HEK293T (cell line): Measurements from ENCODE around the gene RAB25.

Source experiments
- CTCF ChIA-PET: fragments of 350-600 bp; formaldehyde crosslinking; extraction: SDS; loops from one replicate; lab custom pipeline; 2021; ENCODE audit warnings: antibody characterized with exemption, inconsistent platforms; lab: Yijun Ruan, JAX
- POLR2A ChIA-PET: fragments of 350-600 bp; formaldehyde crosslinking; extraction: SDS; loops from one replicate; lab custom pipeline; 2020; ENCODE audit warnings: antibody characterized with exemption, inconsistent platforms; lab: Yijun Ruan, JAX
- DNase-seq: peaks from one replicate; pipeline ENCODE4 v3.0.0; 2012; ENCODE audit warnings: mixed read lengths; ENCODE audit errors: extremely low spot score
- ARNT ChIP-seq: fragments of 450-650 bp; IDR thresholded peaks from 2 replicates; pipeline ENCODE4 v1.6.1; 2017; ENCODE audit warnings: mild to moderate bottlenecking
- BHLHE40 ChIP-seq: fragments of 450-650 bp; IDR thresholded peaks from 2 replicates; pipeline ENCODE4 v1.6.1; 2016; ENCODE audit warnings: mild to moderate bottlenecking, moderate library complexity, borderline replicate concordance
- CTBP1 ChIP-seq: fragments of 450-650 bp; IDR thresholded peaks from 2 replicates; pipeline ENCODE4 v1.6.1; 2016; ENCODE audit warnings: borderline replicate concordance
- ELF4 ChIP-seq: fragments of 450-650 bp; IDR thresholded peaks from 2 replicates; pipeline ENCODE4 v1.6.1; 2017; ENCODE audit warnings: antibody characterized with exemption
- FOXA1 ChIP-seq: fragments of 450-650 bp; IDR thresholded peaks from 2 replicates; pipeline ENCODE4 v1.6.1; 2016; ENCODE audit warnings: mild to moderate bottlenecking
- FOXK2 ChIP-seq: fragments of 450-650 bp; IDR thresholded peaks from 2 replicates; pipeline ENCODE4 v1.6.1; 2016; ENCODE audit warnings: mild to moderate bottlenecking
- FOXM1 ChIP-seq: fragments of 450-650 bp; IDR thresholded peaks from 2 replicates; pipeline ENCODE4 v1.6.1; 2017; ENCODE audit warnings: mild to moderate bottlenecking, borderline replicate concordance
- HDGF ChIP-seq: fragments of 450-650 bp; IDR thresholded peaks from 2 replicates; pipeline ENCODE4 v1.6.1; 2017; ENCODE audit warnings: antibody characterized with exemption, borderline replicate concordance
- L3MBTL2 ChIP-seq: fragments of 450-650 bp; conservative IDR thresholded peaks from 2 replicates; pipeline ENCODE4 v1.6.1; 2016; ENCODE audit warnings: mild to moderate bottlenecking
- LEF1 ChIP-seq: fragments of 450-650 bp; IDR thresholded peaks from 2 replicates; pipeline ENCODE4 v1.6.1; 2017; ENCODE audit warnings: mild to moderate bottlenecking, borderline replicate concordance
- NFRKB ChIP-seq: fragments of 450-650 bp; IDR thresholded peaks from 2 replicates; pipeline ENCODE4 v1.6.1; 2016; ENCODE audit warnings: mild to moderate bottlenecking, moderate library complexity
- PKNOX1 ChIP-seq: fragments of 450-650 bp; IDR thresholded peaks from 2 replicates; pipeline ENCODE4 v1.6.1; 2016
- SP1 ChIP-seq: fragments of 450-650 bp; IDR thresholded peaks from 2 replicates; pipeline ENCODE4 v1.6.1; 2017
- SUZ12 ChIP-seq: fragments of 450-650 bp; IDR thresholded peaks from 2 replicates; pipeline ENCODE4 v1.6.1; 2016; ENCODE audit warnings: mild to moderate bottlenecking
- TARDBP ChIP-seq: fragments of 450-650 bp; IDR thresholded peaks from 2 replicates; pipeline ENCODE4 v1.6.1; 2016
- ZNF384 ChIP-seq: fragments of 450-650 bp; IDR thresholded peaks from 2 replicates; pipeline ENCODE4 v1.6.1; 2016

The RAB25 gene

GRCh38 chr1:156097499-156098178, 36.7 kb downstream of the RAB25 start:
- ChIA-PET CTCF (interaction anchor here (0.6 to 13.4 kb wide), 10 partner anchors 9 to 264 kb away, joined by 3 to 255 read pairs (median 8); no protein-coding TSS in a partner anchor), POLR2A (interaction anchor here (1.3 to 11.3 kb wide), 4 partner anchors 17 to 96 kb away, joined by 4 to 60 read pairs (median 18); partner anchors contain the start of genes LMNA and SLC25A44)
- no peak for DNase-seq
- TF ChIP-seq BHLHE40 (no peak), SUZ12 (no peak), FOXK2 (no peak), ZNF384 (no peak), LEF1 (no peak), FOXM1 (no peak), SP1 (no peak), PKNOX1 (no peak), CTBP1 (no peak)

- DNase-seq = no peak
- TF ChIP-seq FOXK2 (no peak), SUZ12 (no peak), SP1 (no peak), NFRKB (no peak), HDGF (no peak), CTBP1 (no peak), FOXA1 (no peak), BHLHE40 (no peak), PKNOX1 (no peak), ELF4 (no peak), L3MBTL2 (no peak)
- CTCF ChIA-PET = interaction anchor here (0.8 to 13.4 kb wide), 6 partner anchors 10 to 126 kb away, joined by 3 to 255 read pairs (median 4); no protein-coding TSS in a partner anchor
- POLR2A ChIA-PET = interaction anchor here (1.3 to 11.3 kb wide), 4 partner anchors 16 to 114 kb away, joined by 4 to 60 read pairs (median 19); partner anchors contain the start of genes LMNA and PMF1
Observed at GRCh38 chr1:156098784-156099183, 37.8 kb downstream of the RAB25 start.

DNA sequence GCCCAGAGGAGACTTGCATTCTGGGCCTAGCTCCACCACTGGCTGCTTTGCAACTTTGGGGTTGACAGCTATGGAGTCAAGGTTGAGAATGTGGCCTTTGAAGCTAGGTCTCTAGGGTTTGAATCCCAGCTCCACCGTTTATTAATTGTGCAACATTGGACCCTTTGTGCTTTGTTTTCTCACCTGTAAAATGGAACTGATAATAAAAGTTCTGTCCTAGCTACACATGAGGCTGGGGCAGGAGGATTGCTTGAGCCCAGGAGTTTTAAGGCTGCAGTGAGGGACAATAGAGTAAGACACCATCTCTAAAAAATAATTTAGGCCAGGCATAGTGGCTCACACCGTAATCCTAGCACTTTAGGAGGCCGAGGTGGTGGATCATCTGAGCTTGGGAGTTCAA, 38.3 kb downstream of the RAB25 start:
- TF ChIP-seq FOXA1 (no peak), ZNF384 (no peak), NFRKB (no peak), L3MBTL2 (no peak), CTBP1 (no peak)
- CTCF ChIA-PET = interaction anchor here (1.1 to 13.4 kb wide), 6 partner anchors 17 to 126 kb away, joined by 3 to 255 read pairs (median 4); no protein-coding TSS in a partner anchor
- DNase-seq = no peak
- POLR2A ChIA-PET = interaction anchor here (1.8 to 11.3 kb wide), 3 partner anchors 15 to 114 kb away, joined by 6 to 60 read pairs (median 32); partner anchors contain the start of genes LMNA and PMF1

GRCh38 chr1:156100205-156100995, 39.4 kb downstream of the RAB25 start:
- DNase-seq = no peak
- TF ChIP-seq HDGF (no peak), ELF4 (no peak)
- POLR2A ChIA-PET = interaction anchor here (1.8 to 11.3 kb wide), 3 partner anchors 14 to 112 kb away, joined by 6 to 60 read pairs (median 32); partner anchors contain the start of genes LMNA and PMF1
- CTCF ChIA-PET = interaction anchor here (1.1 to 13.4 kb wide), 3 partner anchors 21 to 41 kb away, joined by 4 to 255 read pairs (median 50); no protein-coding TSS in a partner anchor

- POLR2A ChIA-PET = interaction anchor here (1.5 to 11.3 kb wide), 3 partner anchors 12 to 27 kb away, joined by 5 to 60 read pairs (median 9); partner anchors contain the start of gene LMNA
- CTCF ChIA-PET = interaction anchor here (2.0 to 13.4 kb wide), 2 partner anchors 28 kb away, joined by 12 to 255 read pairs; no protein-coding TSS in a partner anchor
- DNase-seq = no peak
- TF ChIP-seq FOXM1 (no peak), L3MBTL2 (no peak), TARDBP (no peak), NFRKB (no peak), ARNT (no peak), FOXK2 (no peak), CTBP1 (no peak), ZNF384 (no peak), LEF1 (no peak), FOXA1 (no peak), SP1 (no peak), BHLHE40 (no peak), SUZ12 (no peak), ELF4 (no peak), HDGF (no peak)
Observed at GRCh38 chr1:156101880-156102279, 40.9 kb downstream of the RAB25 start.
